Measurements from ENCODE around the gene PARD3.

Gene PARD3

GRCh38 chr10:34206078-34206934, 608.8 kb downstream of the PARD3 start:
- H3K36me3 ChIP-seq (ENCODE audit: control insufficient read depth, insufficient read depth, low read length): no peaks in the 10 kb centered on the region
- H3K9me3 ChIP-seq (ENCODE audit: control insufficient read depth, low read length): no peaks in the 10 kb centered on the region
- WGBS, 2 experiments (ENCODE audit: insufficient coverage in 2 of 2): 92 to 96% methylated on average over 7 to 8 of the region's 9 CpGs
- H3K27ac ChIP-seq (ENCODE audit: low read depth, low read length, severe bottlenecking): no peak overlapping the region
- H3K4me1 ChIP-seq (ENCODE audit: control insufficient read depth, insufficient read depth, low read length, poor library complexity, severe bottlenecking): no peaks in the 10 kb centered on the region
- H3K4me3 ChIP-seq (ENCODE audit: extremely low read depth, insufficient read depth, low read length, poor library complexity, severe bottlenecking): no peak overlapping the region

DNA sequence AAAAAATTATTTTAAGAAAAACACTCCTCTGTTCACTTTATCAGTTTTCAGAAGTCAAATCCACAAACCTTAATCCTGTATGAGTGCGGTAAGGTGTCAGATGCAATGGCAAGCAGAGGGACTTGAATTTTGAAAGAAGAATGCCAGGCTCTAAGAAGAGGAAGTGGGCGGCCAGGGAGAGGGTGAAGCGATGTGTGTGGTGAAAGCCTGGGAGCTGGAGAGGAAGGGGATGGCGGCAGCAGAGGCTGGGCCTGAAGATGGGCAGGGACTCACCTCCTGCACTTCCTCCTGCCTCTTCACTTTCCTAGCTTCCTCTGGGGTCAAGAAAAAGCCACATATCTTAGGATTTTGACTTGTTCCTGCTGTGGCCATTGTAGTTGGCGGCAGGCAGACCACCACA, 609.6 kb downstream of the PARD3 start:
- Histone ChIP-seq H3K9me3 (ENCODE audit: control insufficient read depth, low read length) (no peaks in the 10 kb centered on the region), H3K27ac (ENCODE audit: low read depth, low read length, severe bottlenecking) (no peak overlapping the region), H3K4me3 (ENCODE audit: extremely low read depth, insufficient read depth, low read length, poor library complexity, severe bottlenecking) (no peak overlapping the region), H3K4me1 (ENCODE audit: control insufficient read depth, insufficient read depth, low read length, poor library complexity, severe bottlenecking) (no peaks in the 10 kb centered on the region), H3K36me3 (ENCODE audit: control insufficient read depth, insufficient read depth, low read length) (no peaks in the 10 kb centered on the region)
- 81 to 94% methylated on average over 2 to 3 of the region's 5 CpGs for WGBS, 2 experiments (ENCODE audit: insufficient coverage in 2 of 2)

- 87 to 93% methylated on average over 6 to 7 of the region's 7 CpGs for WGBS, 2 experiments (ENCODE audit: insufficient coverage in 2 of 2)
- no peaks in the 10 kb centered on the region for H3K9me3 ChIP-seq (ENCODE audit: control insufficient read depth, low read length)
- H3K4me1 ChIP-seq (ENCODE audit: control insufficient read depth, insufficient read depth, low read length, poor library complexity, severe bottlenecking): no peaks in the 10 kb centered on the region
- no peaks in the 10 kb centered on the region for H3K36me3 ChIP-seq (ENCODE audit: control insufficient read depth, insufficient read depth, low read length)
- H3K27ac ChIP-seq (ENCODE audit: low read depth, low read length, severe bottlenecking): no peak overlapping the region
- no peak overlapping the region for H3K4me3 ChIP-seq (ENCODE audit: extremely low read depth, insufficient read depth, low read length, poor library complexity, severe bottlenecking)
Measured at GRCh38 chr10:34203966-34204630, 611.0 kb downstream of the PARD3 start.

GRCh38 chr10:34200355-34200901, 614.7 kb downstream of the PARD3 start:
- no peak overlapping the region for H3K4me3 ChIP-seq (ENCODE audit: extremely low read depth, insufficient read depth, low read length, poor library complexity, severe bottlenecking)
- peak overlapping the region; percentile 51 for H3K27ac ChIP-seq (ENCODE audit: low read depth, low read length, severe bottlenecking)
- H3K36me3 ChIP-seq (ENCODE audit: control insufficient read depth, insufficient read depth, low read length): no peaks in the 10 kb centered on the region
- 56 to 61% methylated on average over 4 of the region's 4 CpGs for WGBS, 2 experiments (ENCODE audit: insufficient coverage in 2 of 2)
- H3K4me1 ChIP-seq (ENCODE audit: control insufficient read depth, insufficient read depth, low read length, poor library complexity, severe bottlenecking): no peaks in the 10 kb centered on the region
- H3K9me3 ChIP-seq (ENCODE audit: control insufficient read depth, low read length): no peaks in the 10 kb centered on the region

DNA sequence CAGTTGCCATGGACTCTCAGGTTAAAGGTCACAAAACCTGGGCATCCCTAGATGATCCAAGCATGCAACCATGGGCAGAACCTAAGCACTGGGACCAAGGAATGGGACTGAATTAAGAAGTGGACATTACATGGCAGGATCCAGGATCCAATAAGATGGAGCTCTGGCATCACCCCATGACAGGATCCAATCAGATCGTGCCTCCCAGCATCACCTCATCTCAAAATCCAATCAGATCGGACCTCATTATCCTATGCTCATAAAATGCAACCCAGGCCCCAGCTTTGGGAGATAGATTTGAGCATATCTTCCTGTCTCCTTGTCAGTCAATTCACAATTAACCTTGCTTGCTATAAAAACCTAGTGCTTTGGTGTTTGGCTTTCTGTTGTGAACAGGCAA, 616.1 kb downstream of the PARD3 start:
- H3K4me1 ChIP-seq (ENCODE audit: control insufficient read depth, insufficient read depth, low read length, poor library complexity, severe bottlenecking): peaks cover 8% of the 10 kb centered on the region
- peak overlapping the region; percentile 26 for H3K27ac ChIP-seq (ENCODE audit: low read depth, low read length, severe bottlenecking)
- no peaks in the 10 kb centered on the region for H3K36me3 ChIP-seq (ENCODE audit: control insufficient read depth, insufficient read depth, low read length)
- WGBS, 2 experiments (ENCODE audit: insufficient coverage in 2 of 2): 94 to 100% methylated on average over 2 of the region's 2 CpGs
- H3K4me3 ChIP-seq (ENCODE audit: extremely low read depth, insufficient read depth, low read length, poor library complexity, severe bottlenecking): no peak overlapping the region
- H3K9me3 ChIP-seq (ENCODE audit: control insufficient read depth, low read length): no peaks in the 10 kb centered on the region

DNA sequence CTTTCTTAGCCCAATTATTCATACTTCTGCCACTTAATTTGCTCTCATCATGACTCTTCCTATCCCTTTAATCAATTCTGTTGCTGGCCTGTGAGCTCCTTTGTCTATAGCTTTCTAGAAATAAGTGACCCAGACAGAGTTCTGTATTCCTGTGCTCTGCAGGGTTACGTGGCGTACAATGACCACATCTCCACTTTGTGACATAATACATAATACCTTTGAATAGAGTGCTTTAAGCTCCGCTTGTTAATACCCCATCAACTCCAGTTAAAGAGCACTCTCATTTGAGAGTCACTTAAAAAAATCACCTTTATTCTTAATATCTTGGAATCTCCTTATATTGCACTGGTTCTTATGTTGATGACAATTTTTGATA, 619.0 kb downstream of the PARD3 start:
- H3K27ac ChIP-seq (ENCODE audit: low read depth, low read length, severe bottlenecking): no peak overlapping the region
- no peaks in the 10 kb centered on the region for H3K36me3 ChIP-seq (ENCODE audit: control insufficient read depth, insufficient read depth, low read length)
- no peaks in the 10 kb centered on the region for H3K9me3 ChIP-seq (ENCODE audit: control insufficient read depth, low read length)
- peaks cover 19% of the 10 kb centered on the region for H3K4me1 ChIP-seq (ENCODE audit: control insufficient read depth, insufficient read depth, low read length, poor library complexity, severe bottlenecking)
- WGBS, 2 experiments (ENCODE audit: insufficient coverage in 2 of 2): 100% methylated on average over 1 to 3 of the region's 3 CpGs
- H3K4me3 ChIP-seq (ENCODE audit: extremely low read depth, insufficient read depth, low read length, poor library complexity, severe bottlenecking): no peak overlapping the region

GRCh38 chr10:34195364-34196057, 619.6 kb downstream of the PARD3 start:
- peaks cover 25% of the 10 kb centered on the region for H3K4me1 ChIP-seq (ENCODE audit: control insufficient read depth, insufficient read depth, low read length, poor library complexity, severe bottlenecking)
- H3K9me3 ChIP-seq (ENCODE audit: control insufficient read depth, low read length): no peaks in the 10 kb centered on the region
- no peaks in the 10 kb centered on the region for H3K36me3 ChIP-seq (ENCODE audit: control insufficient read depth, insufficient read depth, low read length)
- WGBS, 2 experiments (ENCODE audit: insufficient coverage in 2 of 2): 94 to 100% methylated on average over 4 of the region's 8 CpGs
- no peak overlapping the region for H3K4me3 ChIP-seq (ENCODE audit: extremely low read depth, insufficient read depth, low read length, poor library complexity, severe bottlenecking)
- peak overlapping the region; percentile 31 for H3K27ac ChIP-seq (ENCODE audit: low read depth, low read length, severe bottlenecking)

DNA sequence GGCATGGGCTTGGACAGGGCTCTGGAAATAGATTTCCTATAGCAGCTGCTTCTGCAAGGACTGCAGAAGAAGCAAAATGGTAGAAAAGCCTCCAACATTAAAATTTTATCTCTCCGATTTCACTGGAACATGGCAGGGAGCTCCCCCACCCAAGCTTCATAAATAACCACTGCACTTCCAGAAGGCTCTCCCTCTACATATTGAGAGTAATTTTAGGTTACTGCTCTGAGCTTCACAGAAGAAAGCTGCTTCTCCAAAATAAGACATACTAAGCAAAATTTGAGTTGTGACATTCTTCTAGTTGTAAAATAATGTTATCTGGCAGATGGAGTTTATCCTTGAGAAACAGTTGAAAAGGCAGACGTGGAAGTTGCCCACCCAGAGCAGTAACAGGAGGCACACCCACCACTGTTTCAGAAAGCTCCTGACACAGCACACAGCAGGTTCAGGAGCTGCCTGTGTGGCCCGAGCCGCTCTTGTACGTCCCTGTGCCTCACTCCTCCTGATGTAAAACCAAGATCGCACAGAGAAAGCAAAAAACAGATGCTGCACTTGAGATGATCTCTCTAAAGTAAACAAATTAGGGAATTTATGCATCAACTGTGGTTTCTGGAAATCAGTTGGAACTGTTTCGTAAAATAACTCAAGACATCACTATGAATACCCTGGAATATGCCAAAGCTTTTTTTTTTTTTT, 621.0 kb downstream of the PARD3 start:
- Histone ChIP-seq H3K36me3 (ENCODE audit: control insufficient read depth, insufficient read depth, low read length) (no peaks in the 10 kb centered on the region), H3K4me3 (ENCODE audit: extremely low read depth, insufficient read depth, low read length, poor library complexity, severe bottlenecking) (no peak overlapping the region), H3K4me1 (ENCODE audit: control insufficient read depth, insufficient read depth, low read length, poor library complexity, severe bottlenecking) (peaks cover 27% of the 10 kb centered on the region), H3K27ac (ENCODE audit: low read depth, low read length, severe bottlenecking) (no peak overlapping the region), H3K9me3 (ENCODE audit: control insufficient read depth, low read length) (no peaks in the 10 kb centered on the region)
- 58 to 86% methylated on average over 1 to 4 of the region's 7 CpGs for WGBS, 2 experiments (ENCODE audit: insufficient coverage in 2 of 2)

GRCh38 chr10:34192646-34193045, 622.5 kb downstream of the PARD3 start:
- 81% methylated on average over 2 of the region's 5 CpGs; no CpG with 5 or more reads in 1 of the 2 experiments for WGBS, 2 experiments (ENCODE audit: insufficient coverage in 2 of 2)

DNA sequence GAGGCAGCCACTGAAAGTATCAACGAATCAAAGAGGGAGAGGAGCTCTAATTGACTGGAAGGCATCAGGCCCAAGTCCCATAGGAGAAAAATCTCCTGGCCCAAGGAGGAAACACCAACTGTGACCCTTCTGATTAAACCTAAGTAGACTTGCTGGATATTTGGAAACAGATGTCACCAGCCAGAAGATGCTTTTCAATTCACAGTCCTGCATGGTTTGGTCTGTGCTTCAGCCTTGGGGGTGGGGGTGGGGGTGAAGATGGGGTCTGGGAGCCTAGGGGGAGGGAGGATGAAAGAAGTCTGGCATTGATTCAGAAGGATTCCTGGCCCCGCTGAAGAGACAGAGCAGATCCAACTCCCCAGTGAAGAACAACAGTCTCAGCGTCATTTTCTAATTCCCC, 623.7 kb downstream of the PARD3 start:
- Histone ChIP-seq H3K4me3 (ENCODE audit: extremely low read depth, insufficient read depth, low read length, poor library complexity, severe bottlenecking) (no peak overlapping the region), H3K27ac (ENCODE audit: low read depth, low read length, severe bottlenecking) (peak overlapping the region; percentile 47), H3K9me3 (ENCODE audit: control insufficient read depth, low read length) (no peaks in the 10 kb centered on the region), H3K4me1 (ENCODE audit: control insufficient read depth, insufficient read depth, low read length, poor library complexity, severe bottlenecking) (peaks cover 36% of the 10 kb centered on the region), H3K36me3 (ENCODE audit: control insufficient read depth, insufficient read depth, low read length) (no peaks in the 10 kb centered on the region)
- WGBS, 2 experiments (ENCODE audit: insufficient coverage in 2 of 2): 91% methylated on average over 1 of the region's 3 CpGs; no CpG with 5 or more reads in 1 of the 2 experiments

More at GRCh38 chr10:34192646-34193045, 622.5 kb downstream of the PARD3 start:
- Histone ChIP-seq H3K4me3 (ENCODE audit: extremely low read depth, insufficient read depth, low read length, poor library complexity, severe bottlenecking) (no peak overlapping the region), H3K4me1 (ENCODE audit: control insufficient read depth, insufficient read depth, low read length, poor library complexity, severe bottlenecking) (peaks cover 27% of the 10 kb centered on the region), H3K27ac (ENCODE audit: low read depth, low read length, severe bottlenecking) (no peak overlapping the region), H3K9me3 (ENCODE audit: control insufficient read depth, low read length) (no peaks in the 10 kb centered on the region), H3K36me3 (ENCODE audit: control insufficient read depth, insufficient read depth, low read length) (no peaks in the 10 kb centered on the region)
